ENCODE data around the gene MICU1. TPM values are rescaled to one million over a fixed set of nuclear protein-coding genes. Genes with fewer than 3 reads are reported as not detected.

Gene MICU1
- total RNA-seq, 1 donor from 2014 or later, result 37.2 TPM

DNA sequence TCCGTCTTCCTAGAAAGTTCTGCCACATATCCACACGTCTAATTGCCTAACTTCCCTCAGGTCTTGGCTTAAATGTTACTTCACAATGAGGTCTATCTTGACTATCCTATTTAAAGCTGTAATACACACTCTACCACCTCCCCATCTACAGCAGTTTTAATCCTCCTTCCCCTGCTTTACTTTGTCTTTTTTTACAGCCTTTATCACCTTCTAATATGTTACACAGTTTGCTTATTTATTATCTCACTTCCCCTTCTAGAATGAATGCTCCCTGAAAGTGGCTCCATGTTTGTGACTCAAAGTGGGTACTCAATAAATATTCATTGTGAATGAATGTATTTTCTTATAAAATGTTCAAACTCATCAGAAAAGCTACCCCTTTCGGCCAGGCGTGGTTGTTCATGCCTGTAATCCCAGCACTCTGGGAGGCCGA lies 13.6 kb upstream of the MICU1 start:
- TF ChIP-seq, protein P1, sequence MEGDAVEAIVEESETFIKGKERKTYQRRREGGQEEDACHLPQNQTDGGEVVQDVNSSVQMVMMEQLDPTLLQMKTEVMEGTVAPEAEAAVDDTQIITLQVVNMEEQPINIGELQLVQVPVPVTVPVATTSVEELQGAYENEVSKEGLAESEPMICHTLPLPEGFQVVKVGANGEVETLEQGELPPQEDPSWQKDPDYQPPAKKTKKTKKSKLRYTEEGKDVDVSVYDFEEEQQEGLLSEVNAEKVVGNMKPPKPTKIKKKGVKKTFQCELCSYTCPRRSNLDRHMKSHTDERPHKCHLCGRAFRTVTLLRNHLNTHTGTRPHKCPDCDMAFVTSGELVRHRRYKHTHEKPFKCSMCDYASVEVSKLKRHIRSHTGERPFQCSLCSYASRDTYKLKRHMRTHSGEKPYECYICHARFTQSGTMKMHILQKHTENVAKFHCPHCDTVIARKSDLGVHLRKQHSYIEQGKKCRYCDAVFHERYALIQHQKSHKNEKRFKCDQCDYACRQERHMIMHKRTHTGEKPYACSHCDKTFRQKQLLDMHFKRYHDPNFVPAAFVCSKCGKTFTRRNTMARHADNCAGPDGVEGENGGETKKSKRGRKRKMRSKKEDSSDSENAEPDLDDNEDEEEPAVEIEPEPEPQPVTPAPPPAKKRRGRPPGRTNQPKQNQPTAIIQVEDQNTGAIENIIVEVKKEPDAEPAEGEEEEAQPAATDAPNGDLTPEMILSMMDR (IDR thresholded peaks at IDR 0.05; ENCODE audit: insufficient read depth, low read length, poor library complexity, severe bottlenecking), result no peak
- Histone ChIP-seq H3K4me3 (ENCODE audit: low read depth, low read length) (no peak overlapping the region), H3K27me3 (ENCODE audit: control insufficient read depth, insufficient read depth, low read length) (no peaks in the 10 kb centered on the region), H3K36me3 (ENCODE audit: control insufficient read depth, insufficient read depth, low read length) (no peaks in the 10 kb centered on the region)
- no peak for DNase-seq (ENCODE audit: low read depth)

DNA sequence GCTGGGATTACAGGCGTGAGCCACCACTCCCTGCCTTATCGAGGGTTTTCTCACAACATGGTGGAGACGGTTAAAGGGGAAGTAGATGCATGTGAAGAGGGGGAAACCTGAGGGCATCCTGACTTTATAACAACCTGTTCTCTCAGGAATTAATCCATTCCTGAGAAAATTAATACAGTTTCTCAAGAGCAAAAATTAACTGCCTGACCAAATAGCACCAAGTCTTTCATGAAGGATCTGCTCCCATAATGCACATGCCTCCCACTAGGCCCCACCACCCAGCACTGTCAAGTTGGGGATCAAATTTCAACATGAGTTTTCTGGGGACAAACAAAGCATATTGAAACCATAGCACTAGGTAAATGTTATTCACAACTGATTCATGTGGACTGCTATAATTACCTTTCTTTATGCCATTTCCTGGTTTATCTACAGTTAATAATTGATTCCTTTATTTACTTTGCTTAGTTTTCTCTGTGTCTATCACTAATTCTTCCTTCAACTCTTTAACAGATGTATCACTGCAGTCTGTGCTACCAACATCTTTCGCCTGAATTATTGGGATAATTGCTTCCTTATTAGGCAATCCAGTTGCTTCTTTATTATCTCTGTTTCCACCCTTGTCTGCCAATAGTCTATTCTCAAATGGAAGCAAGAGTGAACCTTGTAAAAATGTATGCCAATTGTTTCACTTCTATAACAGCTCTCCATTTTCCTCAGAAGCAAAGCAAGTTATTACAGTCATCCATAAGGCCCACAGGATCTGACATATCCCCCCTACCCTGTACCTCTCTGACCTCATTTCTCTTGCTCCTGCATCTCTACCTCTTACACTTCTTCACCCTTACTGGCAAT lies 12.9 kb upstream of the MICU1 start:
- Histone ChIP-seq H3K4me3 (ENCODE audit: low read depth, low read length) (no peak overlapping the region), H3K36me3 (ENCODE audit: control insufficient read depth, insufficient read depth, low read length) (no peaks in the 10 kb centered on the region), H3K27me3 (ENCODE audit: control insufficient read depth, insufficient read depth, low read length) (no peaks in the 10 kb centered on the region)
- peak; percentile 55 for DNase-seq (ENCODE audit: low read depth)
- TF ChIP-seq, protein P1 (IDR thresholded peaks at IDR 0.05; ENCODE audit: insufficient read depth, low read length, poor library complexity, severe bottlenecking), result no peak

DNA sequence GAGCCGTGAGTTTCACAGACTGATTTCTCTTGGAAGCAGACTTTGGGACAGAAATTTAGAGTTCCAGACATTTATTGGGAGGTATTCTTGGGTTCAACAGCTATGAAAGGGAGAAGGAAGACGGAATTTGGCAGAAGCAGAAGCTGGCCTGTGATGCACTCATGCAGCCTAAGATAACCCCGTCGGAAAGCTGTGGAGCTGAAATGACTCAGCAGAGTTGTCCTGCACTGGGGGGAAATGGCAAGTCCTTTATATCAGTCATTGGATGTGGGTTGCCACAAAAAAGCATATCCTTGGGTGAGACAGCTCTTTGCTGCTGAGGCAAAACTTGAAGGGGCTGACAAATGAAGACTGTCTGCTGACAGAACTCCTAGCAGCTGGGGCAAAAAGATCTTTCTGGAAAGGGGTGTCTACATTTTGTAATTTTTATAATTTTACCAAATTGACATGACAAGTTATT lies 11.5 kb upstream of the MICU1 start:
- TF ChIP-seq, protein P1 (IDR thresholded peaks at IDR 0.05; ENCODE audit: insufficient read depth, low read length, poor library complexity, severe bottlenecking), result no peak
- H3K27me3 ChIP-seq (ENCODE audit: control insufficient read depth, insufficient read depth, low read length), result no peaks in the 10 kb centered on the region
- no peak for DNase-seq (ENCODE audit: low read depth)
- H3K4me3 ChIP-seq (ENCODE audit: low read depth, low read length), result no peak overlapping the region
- no peaks in the 10 kb centered on the region for H3K36me3 ChIP-seq (ENCODE audit: control insufficient read depth, insufficient read depth, low read length)

DNA sequence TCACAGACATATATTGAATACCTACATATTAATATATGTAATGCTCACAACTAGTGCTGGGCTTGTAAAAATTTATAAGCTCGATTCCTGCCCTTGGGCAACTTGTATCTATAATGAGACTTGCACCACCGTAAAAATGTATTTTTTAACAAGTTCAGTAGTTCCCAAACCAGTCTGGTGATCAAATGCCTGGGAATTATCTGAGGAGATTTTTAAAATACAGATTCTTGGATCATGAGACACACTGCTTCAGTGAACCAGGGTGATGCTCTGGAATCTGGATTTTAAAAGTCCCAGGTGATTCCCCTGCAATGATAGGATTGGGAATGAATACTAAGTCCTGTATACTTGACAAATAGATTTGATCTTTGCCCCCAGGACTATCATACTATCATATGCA lies 4.3 kb upstream of the MICU1 start:
- Histone ChIP-seq H3K4me3 (ENCODE audit: low read depth, low read length) (no peak overlapping the region), H3K36me3 (ENCODE audit: control insufficient read depth, insufficient read depth, low read length) (no peaks in the 10 kb centered on the region), H3K27me3 (ENCODE audit: control insufficient read depth, insufficient read depth, low read length) (no peaks in the 10 kb centered on the region)
- TF ChIP-seq, protein P1 (IDR thresholded peaks at IDR 0.05; ENCODE audit: insufficient read depth, low read length, poor library complexity, severe bottlenecking), result no peak
- DNase-seq (ENCODE audit: low read depth), result no peak

DNA sequence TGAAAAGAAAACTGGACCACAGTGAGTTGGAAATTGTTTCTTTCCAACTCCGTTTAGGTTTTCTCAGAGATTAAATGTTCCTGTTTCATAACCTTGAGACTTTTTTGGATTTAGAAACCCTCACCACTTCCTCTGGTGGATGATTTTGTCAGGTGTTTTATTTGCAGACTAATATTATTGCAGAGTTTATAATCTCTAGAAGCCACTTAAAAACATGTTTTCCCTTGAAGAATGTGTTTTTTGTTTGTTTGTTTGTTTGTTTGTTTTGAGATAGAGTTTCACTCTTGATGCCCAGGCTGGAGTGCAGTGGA lies 520 bp upstream of the MICU1 start:
- Histone ChIP-seq H3K27me3 (ENCODE audit: control insufficient read depth, insufficient read depth, low read length) (no peaks in the 10 kb centered on the region), H3K36me3 (ENCODE audit: control insufficient read depth, insufficient read depth, low read length) (no peaks in the 10 kb centered on the region), H3K4me3 (ENCODE audit: low read depth, low read length) (peak overlapping the region; percentile 90)
- TF ChIP-seq, protein P1 (IDR thresholded peaks at IDR 0.05; ENCODE audit: insufficient read depth, low read length, poor library complexity, severe bottlenecking), result no peak
- no peak for DNase-seq (ENCODE audit: low read depth)

DNA sequence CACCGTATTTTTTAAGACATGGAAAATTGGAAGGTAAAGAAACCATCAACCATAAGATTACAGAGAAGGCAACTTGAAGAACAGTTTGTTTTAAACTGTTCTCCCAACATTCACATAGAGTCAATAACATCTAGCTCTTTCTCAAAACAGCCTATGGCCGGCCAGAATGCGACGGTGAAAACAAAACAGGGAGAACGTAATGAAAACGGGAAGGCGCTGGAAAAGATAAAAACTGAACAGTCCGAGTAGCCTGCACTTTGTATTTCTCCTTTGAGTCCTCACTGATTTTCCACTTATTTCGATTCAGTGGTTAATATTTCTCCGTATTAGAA lies 637 bp downstream of the MICU1 start:
- H3K27me3 ChIP-seq (ENCODE audit: control insufficient read depth, insufficient read depth, low read length), result no peaks in the 10 kb centered on the region
- no peak for DNase-seq (ENCODE audit: low read depth)
- no peaks in the 10 kb centered on the region for H3K36me3 ChIP-seq (ENCODE audit: control insufficient read depth, insufficient read depth, low read length)
- H3K4me3 ChIP-seq (ENCODE audit: low read depth, low read length), result peak overlapping the region; percentile 90
- TF ChIP-seq, protein P1 (IDR thresholded peaks at IDR 0.05; ENCODE audit: insufficient read depth, low read length, poor library complexity, severe bottlenecking), result no peak
